Epithelial cell of proximal tubule (primary cell): ENCODE results near the gene CDPF1. TPM values are rescaled to one million over a fixed set of nuclear protein-coding genes. Genes with fewer than 3 reads are reported as not detected.
"Not testable (repeated sequence)": the region's sequence is repeated elsewhere in the genome, so short reads cannot be mapped to it uniquely, and the experiment has no call there.

Source experiments
- DNase-seq: peaks from one replicate; pipeline ENCODE4 v3.0.0-alpha.2; 2011; ENCODE audit warnings: low read depth
- H3K4me3 ChIP-seq: 2 replicates; pipeline ENCODE4 v1.5.1; 2011; ENCODE audit warnings: low read depth, mild to moderate bottlenecking, low read length
- total RNA-seq: library from RNA; depleted of rRNA; stranded (reverse); fragments of >200 nt; gene quantifications from 2 replicates; pipeline ENCODE4 v1.2.3, GENCODE V29; 2015
- TF ChIP-seq, protein P1 (sequence below): conservative IDR thresholded peaks from 2 replicates; pipeline ENCODE4 v1.5.1; 2012; ENCODE audit warnings: low read depth, mild to moderate bottlenecking, low read length

CDPF1 gene
- total RNA-seq, 1 donor from 2014 or later = 7.0 TPM

DNA sequence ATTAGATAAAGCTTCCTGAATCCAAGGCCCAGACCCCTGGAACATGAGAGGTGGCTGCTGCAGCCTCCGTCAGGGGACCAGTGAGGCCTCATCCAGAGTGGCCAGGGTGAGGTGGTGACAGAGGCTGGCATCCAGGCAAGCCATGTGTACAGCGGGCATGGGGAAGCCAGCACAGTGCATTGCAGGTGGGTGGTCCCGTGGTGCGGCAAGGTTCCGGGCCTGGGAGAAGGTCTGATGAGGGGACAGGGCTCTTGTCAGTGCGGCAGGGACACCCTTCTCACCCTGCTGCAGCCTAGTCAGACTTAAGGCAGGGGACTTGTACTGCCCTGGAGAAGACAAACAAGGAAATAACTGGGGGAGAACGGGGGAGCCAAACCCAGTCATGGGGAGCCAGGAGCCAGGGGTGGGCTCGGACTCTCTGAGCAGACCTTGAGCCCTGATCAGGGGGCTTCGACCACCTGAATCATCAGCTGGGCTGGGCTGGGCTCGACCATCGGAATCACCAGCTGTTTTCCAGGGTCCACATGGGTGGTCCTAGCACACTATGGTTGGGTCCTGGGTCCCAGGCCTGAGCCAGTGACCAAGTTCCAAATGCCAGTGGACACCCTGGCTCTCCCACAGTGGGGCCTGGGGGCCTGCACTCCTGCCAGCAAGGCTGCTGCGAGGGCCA, 22.8 kb upstream of the CDPF1 start:
- H3K4me3 ChIP-seq = no peak overlapping the region
- DNase-seq = no peak
- TF ChIP-seq, protein P1, sequence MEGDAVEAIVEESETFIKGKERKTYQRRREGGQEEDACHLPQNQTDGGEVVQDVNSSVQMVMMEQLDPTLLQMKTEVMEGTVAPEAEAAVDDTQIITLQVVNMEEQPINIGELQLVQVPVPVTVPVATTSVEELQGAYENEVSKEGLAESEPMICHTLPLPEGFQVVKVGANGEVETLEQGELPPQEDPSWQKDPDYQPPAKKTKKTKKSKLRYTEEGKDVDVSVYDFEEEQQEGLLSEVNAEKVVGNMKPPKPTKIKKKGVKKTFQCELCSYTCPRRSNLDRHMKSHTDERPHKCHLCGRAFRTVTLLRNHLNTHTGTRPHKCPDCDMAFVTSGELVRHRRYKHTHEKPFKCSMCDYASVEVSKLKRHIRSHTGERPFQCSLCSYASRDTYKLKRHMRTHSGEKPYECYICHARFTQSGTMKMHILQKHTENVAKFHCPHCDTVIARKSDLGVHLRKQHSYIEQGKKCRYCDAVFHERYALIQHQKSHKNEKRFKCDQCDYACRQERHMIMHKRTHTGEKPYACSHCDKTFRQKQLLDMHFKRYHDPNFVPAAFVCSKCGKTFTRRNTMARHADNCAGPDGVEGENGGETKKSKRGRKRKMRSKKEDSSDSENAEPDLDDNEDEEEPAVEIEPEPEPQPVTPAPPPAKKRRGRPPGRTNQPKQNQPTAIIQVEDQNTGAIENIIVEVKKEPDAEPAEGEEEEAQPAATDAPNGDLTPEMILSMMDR = no peak

DNA sequence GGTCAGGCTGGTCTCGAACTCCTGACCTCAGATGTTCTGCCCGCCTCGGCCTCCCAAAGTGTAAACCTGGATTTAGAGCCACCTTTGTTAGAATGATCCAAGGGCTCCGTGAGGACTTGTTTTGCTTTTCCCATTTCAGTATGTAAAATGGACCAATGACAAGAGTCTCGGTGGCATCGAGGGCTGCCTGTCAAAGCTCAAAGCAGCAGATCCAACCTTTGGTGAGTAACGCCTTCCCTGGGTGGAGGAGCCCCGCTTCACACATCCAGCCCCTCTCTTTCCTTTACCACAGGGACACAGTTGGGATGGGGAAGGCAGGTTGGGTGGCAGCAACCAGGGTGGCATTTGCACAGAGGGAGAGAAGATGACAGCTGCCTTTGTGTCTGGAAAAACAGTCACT, 22.1 kb upstream of the CDPF1 start:
- TF ChIP-seq, protein P1 = no peak
- H3K4me3 ChIP-seq = no peak overlapping the region
- no peak for DNase-seq

DNA sequence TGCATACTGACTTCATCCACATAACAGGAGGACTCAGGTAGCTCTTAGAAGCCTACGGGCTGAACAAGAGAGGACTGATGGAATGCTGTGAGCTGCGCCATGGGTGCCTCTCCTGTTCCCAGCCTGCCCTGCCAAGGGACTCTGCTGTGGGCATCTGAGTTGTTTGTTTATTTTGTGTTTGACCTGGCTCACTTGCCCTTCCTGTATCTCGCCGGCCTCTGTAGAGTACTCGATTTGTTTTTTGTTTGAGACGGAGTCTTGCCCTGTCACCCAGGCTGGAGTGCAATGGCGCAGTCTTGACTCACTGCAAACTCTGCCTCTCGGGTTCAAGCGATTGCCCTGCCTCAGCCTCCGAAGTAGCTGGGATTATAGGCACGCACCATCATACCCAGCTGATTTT, 19.5 kb upstream of the CDPF1 start:
- H3K4me3 ChIP-seq = peak overlapping the region; percentile 97
- TF ChIP-seq, protein P1 = no peak
- no peak for DNase-seq

DNA sequence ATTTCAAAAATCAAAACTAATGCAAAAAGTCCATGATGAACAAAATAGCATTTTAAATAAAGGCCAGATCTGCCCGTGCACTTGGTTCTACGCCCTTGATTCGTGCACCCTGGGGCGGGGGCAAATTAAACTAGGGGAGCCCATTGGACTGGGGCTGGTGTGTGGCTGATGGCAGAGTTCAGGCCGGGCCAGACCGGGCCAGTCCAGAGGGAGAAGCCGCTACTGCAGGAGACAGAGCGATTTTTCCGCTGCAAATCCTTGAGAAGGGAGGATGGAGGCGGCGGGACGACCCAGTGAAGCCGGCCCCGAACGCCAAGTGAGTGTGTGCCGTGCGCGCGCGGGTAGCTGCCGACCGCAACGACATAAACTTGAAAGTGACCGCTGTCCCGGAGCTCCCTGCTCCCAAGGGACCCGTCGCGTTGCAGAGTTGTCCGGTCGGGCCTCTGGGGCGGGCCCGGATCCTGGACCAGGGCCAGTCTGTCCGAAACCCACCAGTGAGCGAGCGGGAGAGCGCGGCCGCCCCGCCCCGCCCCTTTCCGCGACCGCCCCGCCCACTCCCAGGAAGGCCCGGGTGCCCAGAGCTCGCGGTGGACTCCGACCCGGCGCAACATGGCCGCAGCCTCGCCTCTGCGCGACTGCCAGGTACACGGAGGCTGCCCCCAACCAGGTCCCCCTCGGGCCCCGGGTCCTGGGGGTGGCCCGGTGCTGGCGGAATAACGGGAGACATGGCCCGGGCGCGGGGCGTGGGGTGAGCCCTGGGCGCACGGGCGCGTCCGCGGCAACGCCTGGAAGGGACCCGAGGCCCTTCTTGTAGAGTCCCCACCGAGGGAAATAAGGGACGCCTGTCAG, 17.6 kb upstream of the CDPF1 start, which contains the start of gene TTC38:
TSS of gene TTC38 (plus strand) at position 578 of the 849 bp plus-strand sequence. CDS start at position 610, 32 bp downstream.
- TF ChIP-seq, protein P1 = no peak
- no peak for DNase-seq

DNA sequence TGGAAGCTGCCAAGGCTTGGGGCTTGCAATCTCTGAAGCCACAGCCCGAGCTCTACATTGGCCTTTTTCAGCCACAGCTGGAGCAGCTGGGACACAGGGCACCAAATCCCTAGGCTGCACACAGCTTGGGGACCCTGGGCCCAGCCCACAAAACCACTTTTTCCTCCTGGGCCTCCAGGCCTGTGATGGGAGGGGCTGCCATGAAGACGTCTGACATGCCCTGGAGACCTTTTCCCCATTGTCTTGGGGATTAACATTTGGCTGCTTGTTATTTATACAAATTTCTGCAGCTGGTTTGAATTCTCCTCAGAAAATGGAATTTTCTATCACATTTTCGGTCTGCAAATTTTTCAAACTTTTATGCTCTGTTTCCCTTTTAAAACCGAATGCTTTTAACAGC, 15.5 kb upstream of the CDPF1 start:
- not testable (repeated sequence) for DNase-seq, H3K4me3 ChIP-seq

More for the DNA sequence above, 17.6 kb upstream of the CDPF1 start, which contains the start of gene TTC38:
- peak within 1 kb of the TSS; percentile 97 for H3K4me3 ChIP-seq

DNA sequence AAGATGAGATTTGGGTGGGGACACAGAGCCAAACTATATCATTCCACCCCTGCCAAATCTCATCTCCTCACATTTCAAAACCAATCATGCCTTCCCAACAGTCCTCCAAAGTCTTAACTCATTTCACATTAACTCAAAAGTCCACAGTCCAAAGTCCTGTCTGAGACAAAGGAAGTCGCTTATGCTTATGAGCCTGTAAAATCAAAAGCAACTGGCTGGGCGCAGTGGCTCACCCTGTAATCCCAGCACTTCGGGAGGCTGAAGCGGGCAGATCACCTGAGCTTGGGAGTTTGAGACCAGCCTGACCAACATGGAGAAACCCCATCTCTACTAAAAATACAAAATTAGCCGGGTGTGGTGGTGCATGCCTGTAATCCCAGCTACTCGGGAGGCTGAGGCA, 14.4 kb upstream of the CDPF1 start:
- DNase-seq, H3K4me3 ChIP-seq: not testable (repeated sequence)

DNA sequence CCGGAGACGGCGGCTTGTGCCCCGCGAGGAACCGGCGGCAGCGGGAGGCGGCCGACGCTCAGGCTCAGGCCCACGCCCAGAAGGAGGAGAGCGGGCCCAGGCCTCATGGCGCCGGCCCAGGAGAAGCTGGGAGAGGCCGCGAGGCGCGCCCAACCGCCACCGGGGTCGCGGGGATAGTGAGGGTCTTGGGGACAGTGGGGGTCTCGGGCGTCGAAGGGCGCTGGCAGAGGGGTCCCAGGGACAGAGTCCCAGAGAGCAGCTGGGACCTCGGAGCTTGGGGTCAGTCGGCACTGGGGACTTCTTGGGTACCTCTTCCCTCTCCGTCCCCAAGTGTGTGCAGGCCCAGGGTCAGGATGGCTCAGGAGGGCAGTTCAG, 13.1 kb upstream of the CDPF1 start, which contains the start of gene PKDREJ:
TSS of gene PKDREJ (minus strand) at position 128 of the 375 bp plus-strand sequence. CDS start at position 107, 21 bp downstream.
- TF ChIP-seq, protein P1 = no peak
- no peak for DNase-seq
- H3K4me3 ChIP-seq = no peak within 1 kb of the TSS
